GM19099 (cell line): ENCODE data around the gene NOC2L.

Experiments used
- POLR2A ChIP-seq: IDR thresholded peaks from 3 replicates; pipeline ENCODE4 v1.6.1; 2011; ENCODE audit warnings: low read depth; ENCODE audit not compliant: insufficient read length; ENCODE audit errors: extremely low read depth

Gene NOC2L

GRCh38 chr1:970973-971730 is 12.1 kb upstream of the NOC2L start:
- TF ChIP-seq POLR2A: no peak

GRCh38 chr1:970242-970972 is 11.4 kb upstream of the NOC2L start:
- no peak for TF ChIP-seq POLR2A

GRCh38 chr1:969260-969855 is 10.3 kb upstream of the NOC2L start:
- no peak for TF ChIP-seq POLR2A

- no peak for TF ChIP-seq POLR2A
Measured at GRCh38 chr1:967466-968343, 8.6 kb upstream of the NOC2L start.

GRCh38 chr1:966704-967300 is 7.7 kb upstream of the NOC2L start:
- TF ChIP-seq POLR2A: peak; percentile 52

GRCh38 chr1:966135-966703 is 7.2 kb upstream of the NOC2L start, which contains the start of gene PLEKHN1:
TSS of gene PLEKHN1 (plus strand) at chr1:966482. CDS start at chr1:966532, 50 bp downstream.
- no peak for TF ChIP-seq POLR2A

- TF ChIP-seq POLR2A: no peak
Measured at GRCh38 chr1:965526-966134, 6.6 kb upstream of the NOC2L start.

- no peak for TF ChIP-seq POLR2A
Measured at GRCh38 chr1:964691-965525, 5.9 kb upstream of the NOC2L start.

GRCh38 chr1:963746-964525 is 4.9 kb upstream of the NOC2L start:
- no peak for TF ChIP-seq POLR2A

- TF ChIP-seq POLR2A: no peak
Measured at GRCh38 chr1:963301-963651, 4.2 kb upstream of the NOC2L start.

- TF ChIP-seq POLR2A: no peak
Measured at GRCh38 chr1:962381-963300, 3.6 kb upstream of the NOC2L start.
